T-helper 1 cell (primary cell): ENCODE measurements around the gene ANK3.
A peak's percentile ranks its signal among the peaks of the same experiment; 100 is the strongest.

ENCODE experiments used
- DNase-seq, 5 donors: peaks; one replicate each; pipeline ENCODE4 v3.0.0-alpha.2; 2012 to 2020

Gene ANK3

DNA sequence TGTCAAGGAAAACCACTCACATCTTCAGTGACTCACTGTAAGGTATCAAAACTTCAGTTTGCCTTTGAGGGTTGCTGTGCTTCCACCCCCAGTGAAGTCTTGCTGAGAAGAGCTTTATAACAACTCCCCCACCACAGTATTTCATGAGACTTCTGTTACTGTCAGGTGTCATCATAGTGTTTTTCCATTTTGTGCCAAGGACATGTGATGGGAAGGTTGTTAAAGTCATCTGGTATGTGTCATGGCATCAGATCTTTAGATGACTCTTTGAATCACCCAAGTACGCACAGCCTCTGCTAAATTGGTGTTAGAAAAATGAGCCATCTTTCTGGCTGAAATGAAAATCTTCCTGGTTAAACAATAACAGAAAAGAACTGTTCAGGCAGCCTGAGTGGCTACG, 368.3 kb downstream of the ANK3 start:
- DNase-seq, result no peak

DNA sequence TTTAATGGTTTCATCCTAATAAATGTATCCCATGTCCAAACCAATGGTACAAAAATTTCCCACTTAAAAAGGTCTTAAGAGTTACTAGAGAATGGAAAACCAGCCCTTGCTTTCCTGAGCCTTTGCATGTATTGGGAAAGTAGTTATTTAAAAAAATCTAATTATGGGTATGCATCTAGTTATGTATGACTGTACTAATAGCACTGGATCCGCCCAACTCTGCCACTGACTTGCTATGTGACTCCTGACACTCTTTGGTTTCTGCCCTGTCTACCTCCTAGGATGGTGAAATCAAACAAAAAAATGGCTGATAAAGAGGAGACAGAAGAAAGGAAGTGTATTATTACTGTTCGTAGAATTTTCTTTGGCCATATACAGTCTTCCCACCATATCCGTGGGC, 372.9 kb downstream of the ANK3 start:
- no peak for DNase-seq

DNA sequence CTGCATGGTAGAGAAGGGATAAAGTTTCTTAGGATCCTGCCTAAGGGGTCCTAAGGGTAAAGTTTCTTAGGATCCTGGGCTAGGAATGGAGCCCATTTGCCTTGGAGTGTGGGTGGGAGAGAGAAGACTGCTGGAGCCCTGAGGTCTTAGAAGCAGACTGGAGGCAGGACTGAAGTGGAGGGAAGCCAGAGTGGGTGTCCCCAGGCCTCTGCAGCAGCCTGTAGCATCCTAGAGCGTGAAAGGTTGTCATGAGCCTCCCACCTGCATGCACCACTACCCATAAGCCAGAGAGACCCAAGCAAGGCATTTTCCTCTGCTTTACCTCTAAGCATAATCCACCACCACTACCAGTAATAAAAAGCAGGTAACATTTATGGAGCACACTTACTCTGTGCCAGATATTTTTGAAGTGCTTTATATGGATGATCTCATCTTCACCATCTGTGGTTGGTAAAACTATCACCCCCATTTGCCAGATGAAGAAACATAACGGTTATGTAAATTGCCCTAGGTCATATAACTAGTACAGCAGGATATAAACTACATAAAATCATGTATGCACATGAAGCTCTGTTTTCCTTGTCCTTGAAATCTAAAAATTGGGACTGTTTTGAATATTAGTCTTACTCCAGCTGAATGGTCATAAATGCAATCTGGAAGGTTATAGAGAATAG, 379.8 kb downstream of the ANK3 start:
- DNase-seq, result no peak

DNA sequence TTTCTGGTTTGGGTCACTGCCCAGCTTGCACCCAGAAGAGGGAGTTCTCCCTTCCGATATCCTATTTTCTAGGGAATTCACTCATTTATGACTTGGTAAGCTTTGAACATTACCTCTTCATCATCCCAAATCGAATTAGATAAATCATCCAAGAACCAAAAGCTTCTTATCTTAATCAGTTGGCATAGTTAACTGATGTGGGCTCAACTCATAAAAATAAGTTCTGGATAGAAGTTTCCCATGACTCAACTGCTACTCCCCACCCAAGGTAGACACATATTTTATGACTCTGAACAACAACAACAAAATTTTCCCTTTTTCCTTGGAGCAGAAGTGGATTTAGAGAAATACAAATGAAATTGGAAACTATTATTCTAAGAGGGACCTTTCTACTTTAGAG, 380.4 kb downstream of the ANK3 start:
- DNase-seq, result no peak

DNA sequence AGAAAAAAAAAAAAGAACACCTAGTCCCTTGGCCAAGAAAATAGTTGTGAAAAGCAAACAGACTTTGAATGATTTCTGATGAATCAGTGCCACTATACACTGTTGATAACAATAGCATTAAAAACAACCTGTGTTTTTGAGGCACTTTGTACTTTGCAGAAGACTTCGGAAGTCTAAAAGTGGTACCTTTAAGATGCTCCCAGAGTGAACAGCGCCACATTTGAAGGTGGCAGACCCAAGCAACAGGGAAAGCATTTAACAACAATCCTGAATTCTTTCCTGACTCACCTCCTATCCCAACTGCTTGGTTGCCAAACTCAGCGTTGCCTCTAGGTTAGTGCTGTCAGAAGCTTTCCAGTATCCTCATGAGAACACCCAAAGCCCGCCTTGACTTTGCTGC, 380.9 kb downstream of the ANK3 start:
- no peak for DNase-seq

DNA sequence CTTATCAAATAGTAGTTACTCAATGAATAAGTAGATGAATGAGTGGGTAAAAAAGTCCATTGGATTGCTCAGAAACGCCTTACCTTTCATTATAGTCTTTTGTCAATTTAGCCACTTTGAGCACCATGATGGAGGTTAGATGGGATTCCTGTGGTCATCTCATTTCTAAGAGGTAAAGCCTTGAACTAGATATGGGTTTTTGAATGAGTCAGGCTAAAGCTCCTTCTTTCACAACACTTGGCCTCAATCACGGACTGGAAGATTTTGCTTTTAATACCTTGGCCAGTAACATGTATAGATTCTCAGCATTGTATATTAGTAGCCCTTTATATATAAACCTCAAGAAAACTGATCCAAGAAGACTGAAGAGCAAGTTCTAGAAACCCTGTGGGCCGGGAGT, 383.6 kb downstream of the ANK3 start:
- no peak for DNase-seq

DNA sequence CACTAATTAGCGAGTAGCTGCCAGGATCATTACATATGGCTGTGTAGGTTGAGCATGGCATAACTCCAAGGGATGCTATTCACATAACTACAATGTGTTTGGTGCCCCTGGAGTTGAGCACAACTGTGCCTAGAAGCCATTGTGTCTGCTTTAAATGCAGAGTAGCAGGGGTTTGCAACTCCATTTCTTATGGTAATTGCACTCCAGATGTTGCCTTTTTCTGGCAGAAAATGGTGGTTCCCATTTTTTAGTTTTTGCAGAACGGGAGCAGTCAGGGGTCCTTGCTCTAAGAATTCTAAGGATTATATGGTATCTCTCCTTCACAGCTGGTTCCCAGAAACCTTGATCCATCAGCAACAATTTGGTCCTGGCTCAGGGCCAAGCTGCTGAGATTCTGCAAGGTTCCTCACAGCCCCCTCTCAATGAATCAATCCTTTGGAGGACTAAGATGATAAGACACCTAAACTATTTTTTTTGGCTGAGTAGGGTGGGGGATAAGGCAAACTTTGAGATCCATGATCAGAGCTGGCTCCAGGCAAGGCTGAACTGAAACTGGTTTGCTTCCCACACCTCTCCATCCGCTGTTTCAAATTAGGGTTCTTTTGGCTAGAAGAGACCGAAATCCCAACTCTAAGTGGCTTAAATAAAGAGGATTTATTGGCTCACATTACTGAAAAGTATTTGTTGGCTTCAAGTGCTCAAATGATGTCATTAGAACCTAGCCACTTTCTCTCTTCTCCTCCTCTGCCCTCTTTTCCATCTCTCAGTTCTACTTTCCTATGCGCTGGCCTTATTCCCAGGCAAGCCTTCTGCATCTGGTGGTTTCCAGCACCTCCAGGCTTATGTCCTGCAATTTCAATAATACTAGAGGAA, 385.8 kb downstream of the ANK3 start:
- no peak for DNase-seq

DNA sequence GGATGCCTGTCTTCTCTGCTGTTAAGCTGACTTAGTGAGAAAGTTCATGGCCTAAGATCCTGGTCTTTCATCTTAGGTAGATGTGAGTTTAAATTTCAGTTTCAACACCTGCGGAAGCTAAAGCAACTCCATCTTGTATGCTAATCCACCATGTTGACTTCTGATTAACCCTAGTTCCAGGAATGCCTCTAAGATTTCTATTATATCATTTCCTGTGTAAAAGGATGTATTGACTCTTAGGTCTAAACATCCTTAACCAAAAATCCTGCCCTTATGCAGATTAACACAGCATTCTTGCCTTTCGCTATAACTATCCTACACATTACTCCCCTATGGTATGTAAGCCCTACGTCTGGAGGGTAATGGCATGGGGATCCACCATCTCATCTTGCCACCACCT, 388.9 kb downstream of the ANK3 start:
- peak in 1 of 5 donors; percentile 61 for DNase-seq

DNA sequence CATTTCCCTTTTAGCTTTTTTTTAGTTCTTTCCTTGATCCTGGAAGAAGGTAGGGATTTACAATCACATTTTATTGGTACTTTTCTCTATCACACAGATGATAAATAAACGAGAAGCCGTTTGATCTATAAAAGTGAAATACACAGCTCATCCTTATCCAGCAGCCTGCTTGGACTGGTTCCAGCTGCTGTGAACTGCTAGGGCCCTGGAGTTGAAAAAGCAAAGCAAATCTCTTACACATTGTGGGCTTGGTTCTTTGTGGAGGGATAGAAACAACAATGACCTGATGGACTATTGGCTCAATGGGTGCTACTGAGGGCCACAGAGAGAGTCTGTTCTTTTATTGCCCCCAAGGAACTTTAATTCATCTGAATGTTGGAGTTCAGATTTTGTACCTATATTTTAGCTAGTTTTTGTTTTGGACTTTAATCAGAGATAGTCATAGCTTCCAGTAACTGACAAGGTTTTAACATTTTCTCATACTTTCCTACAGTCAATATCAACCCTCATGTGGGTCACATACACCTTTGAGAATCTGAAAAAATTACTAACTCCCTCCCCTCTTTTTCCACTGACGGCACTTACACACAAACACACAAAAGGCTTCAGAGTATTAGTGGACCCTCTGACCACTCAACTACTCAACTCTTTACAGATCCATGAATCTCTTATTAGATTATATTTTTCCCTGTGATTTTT, 391.7 kb downstream of the ANK3 start:
- DNase-seq, result no peak

DNA sequence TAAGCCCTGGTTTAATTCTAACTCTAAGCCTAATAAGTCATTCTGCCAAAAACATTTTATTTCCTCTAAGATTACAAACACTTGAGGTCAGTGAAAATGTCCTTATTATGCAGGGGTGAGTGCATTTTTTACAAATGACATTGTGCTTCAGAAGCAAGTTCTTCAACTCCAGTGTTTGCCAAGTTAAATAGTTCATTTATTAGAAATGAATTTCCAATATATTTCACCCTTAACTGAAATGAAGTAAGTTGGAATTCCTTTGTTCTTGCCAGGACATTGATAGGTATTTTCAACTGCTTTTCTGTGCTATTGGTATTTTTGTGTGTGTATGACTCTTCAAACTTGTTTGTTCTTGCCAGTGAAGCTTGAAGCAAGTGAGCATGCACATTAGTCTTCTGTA, 393.8 kb downstream of the ANK3 start:
- DNase-seq, result no peak

DNA sequence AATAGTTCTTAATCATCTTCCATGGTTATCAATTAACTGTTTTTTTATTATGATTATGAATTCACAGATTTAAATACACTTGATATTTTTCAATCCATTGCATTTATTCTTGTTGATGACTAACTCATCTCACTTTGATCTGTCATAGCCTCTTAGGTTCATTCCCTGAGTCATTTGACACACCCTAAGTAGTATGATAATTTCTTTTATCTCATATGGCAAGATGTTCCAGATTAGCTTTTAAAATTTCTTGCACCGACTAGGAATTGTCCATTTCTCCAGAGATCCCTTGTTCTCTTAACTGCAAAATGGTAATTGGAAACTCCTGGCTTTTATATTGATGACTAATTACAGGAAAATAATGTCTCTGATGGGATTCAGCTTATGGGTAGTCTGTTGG, 395.7 kb downstream of the ANK3 start:
- DNase-seq, result no peak

DNA sequence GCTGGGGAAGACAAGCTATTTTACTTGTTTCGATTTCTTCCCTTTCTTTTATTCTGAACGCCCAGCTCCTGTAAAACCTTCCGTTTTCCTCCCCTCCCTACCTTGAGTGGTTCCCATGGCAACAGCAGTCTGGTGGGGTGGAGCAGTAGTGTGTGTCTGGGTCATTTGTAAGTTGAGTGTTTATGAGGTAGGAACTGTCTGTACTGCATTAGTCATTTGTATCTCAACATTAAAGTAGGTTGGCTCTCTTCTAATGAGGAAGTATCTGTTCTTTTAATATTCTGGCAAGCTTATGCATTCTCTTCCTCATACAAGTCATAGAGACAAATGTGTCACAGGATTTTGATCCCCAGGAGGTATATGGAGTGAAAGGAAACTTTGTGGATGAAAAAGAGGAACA, 398.0 kb downstream of the ANK3 start:
- DNase-seq, result no peak

DNA sequence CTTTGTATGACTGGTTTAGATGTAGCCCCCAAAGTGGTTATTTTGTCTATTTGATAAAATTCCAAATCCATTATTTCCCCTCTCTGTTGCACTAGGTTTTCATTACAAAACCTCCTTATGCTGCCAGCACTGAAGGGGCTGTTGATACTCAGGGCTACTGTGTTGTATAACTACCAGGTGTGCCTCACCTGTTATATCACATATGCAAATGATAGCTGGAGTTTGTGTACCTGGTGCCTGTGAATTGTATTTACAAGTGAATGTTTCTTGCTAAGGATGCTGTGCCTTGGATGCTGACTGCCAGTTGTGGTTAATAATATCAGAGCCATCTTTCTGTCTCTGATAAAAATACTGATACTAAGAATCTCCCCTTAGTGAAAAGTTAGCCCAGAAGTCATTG, 398.6 kb downstream of the ANK3 start:
- DNase-seq, result no peak

DNA sequence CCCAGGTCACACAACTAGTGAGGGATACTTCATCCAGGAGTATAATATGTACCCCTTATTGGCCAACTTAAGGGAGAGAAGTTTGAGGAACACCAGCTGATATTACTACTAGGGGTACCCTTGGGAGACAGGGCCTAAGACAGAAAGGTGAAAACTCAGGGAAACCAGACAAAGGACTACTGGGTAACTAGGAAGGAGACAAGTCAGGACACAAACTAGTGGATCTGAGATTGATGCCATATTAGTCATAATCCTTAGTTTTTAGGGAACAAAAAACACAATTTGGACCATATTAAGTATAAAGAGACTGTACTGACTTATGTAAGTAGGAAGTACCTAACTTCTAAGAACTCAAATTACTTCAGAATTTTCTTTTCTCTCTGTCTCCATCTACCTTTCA, 404.0 kb downstream of the ANK3 start:
- no peak for DNase-seq

DNA sequence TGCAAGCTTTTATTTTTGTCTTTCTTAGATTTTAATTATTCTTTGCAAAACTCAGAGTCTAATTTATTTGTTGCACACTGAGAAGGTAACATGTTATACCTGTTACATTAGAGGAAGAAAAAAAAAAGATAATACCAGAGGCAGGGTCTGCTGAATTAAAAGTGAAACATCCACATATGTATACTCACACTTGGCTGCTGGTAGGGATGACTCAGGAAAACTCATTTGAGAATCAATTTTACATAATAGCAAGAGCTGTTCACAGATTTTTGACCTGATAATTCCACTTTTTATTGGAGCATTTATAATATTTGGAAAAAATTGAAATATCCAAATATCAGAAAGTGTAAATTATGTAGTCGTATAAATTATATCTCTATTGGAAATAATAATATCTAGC, 405.3 kb downstream of the ANK3 start:
- DNase-seq, result no peak

DNA sequence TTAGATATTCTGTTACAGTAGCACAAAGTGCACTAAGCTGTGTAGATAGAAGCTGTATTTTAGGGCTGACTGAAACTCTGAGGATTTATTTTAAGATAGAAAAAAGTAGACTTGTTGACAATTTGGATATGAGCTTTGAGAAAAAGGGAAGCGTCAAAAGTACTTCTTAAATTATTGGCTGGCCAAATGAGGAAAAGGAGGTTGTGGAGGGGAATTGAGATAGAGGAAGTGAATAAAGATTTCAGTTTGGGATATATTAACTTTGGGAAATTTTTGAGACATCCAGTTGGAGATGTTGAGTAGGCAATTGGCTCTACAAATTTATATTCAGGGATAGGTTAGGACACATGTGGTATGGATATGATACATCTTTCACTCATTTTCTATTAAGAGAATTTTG, 409.3 kb downstream of the ANK3 start:
- no peak for DNase-seq

DNA sequence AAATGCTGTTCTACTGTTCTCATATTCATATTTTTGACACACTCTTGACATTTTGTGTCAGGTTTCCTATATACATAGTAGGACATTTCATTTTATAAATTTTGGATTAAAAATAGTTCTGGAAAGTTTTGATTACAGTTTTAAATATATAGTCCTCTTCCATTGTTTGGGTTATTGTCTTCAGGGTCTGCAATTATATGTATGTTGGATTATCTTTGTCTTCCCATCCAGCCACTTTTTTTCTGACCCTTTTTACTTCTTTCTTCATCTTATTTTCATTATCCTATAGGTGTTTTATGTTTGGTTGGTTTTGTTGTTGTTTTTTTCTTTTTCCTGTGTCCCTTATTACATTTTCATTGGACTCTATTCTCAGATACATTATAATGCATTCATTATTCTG, 412.2 kb downstream of the ANK3 start:
- no peak for DNase-seq

DNA sequence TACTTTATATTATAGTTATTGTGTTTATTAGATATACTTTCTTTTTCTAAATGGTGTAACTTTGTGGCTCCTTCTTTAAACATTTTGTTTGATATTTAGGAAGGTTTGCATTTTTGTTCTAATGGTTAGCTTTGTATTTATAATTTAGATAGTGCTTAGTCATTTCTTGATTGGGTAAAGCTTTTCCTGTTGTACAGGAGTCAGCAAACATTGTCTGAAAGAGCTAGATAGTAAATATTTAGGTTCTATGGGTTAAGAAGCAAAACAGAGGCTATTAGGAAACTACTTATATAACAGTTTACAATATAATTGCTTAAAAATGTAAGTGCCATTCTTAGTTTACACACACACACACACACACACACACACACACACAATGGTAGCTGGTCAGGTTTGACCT, 412.8 kb downstream of the ANK3 start:
- DNase-seq, result no peak
